NB4 (cell line): ENCODE measurements around the gene RSPO3.

Experiments
- CTCF ChIP-seq: IDR thresholded peaks from one replicate; pipeline ENCODE4 v1.5.1; 2012; ENCODE audit warnings: low read depth, low read length
- POLR2A ChIP-seq: IDR thresholded peaks from 2 replicates; pipeline ENCODE4 v1.6.1; 2011; ENCODE audit warnings: mild to moderate bottlenecking; ENCODE audit not compliant: insufficient read length; ENCODE audit errors: extremely low read depth

GRCh38 chr6:127085181-127085580 is 33.3 kb upstream of the RSPO3 start:
- TF ChIP-seq CTCF: no peak
- TF ChIP-seq POLR2A: no peak
